NCI-H82 treated with DMSO at 0.1 percent for 48 hours (cell line): Measurements from ENCODE around the gene RALGPS1.
"Not testable (repeated sequence)": the region's sequence is repeated elsewhere in the genome, so short reads cannot be mapped to it uniquely, and the experiment has no call there.

Source experiments
- DNase-seq: peaks from one replicate; lab custom pipeline; 2025; ENCODE audit not compliant: unreplicated experiment; lab: John Stamatoyannopoulos, UW

RALGPS1 gene

GRCh38 chr9:127168756-127169574 lies 254.4 kb downstream of the RALGPS1 start:
- no peak for DNase-seq

DNA sequence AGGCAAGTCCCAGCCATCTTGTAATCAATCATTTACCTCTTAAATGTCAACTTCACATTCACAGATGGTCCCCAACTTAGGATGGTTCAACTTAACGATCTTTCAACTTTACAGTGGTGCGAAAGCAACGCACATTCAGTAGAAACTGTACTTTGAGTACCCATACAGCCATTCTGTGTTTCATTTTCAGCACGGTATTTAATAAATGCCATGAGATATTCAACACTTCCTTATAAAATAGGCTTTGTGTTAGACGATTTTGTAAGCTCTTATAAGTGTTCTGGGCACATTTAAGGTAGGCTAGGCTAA lies 254.9 kb downstream of the RALGPS1 start:
- DNase-seq, result no peak

GRCh38 chr9:127170103-127170502 lies 255.5 kb downstream of the RALGPS1 start:
- no peak for DNase-seq

GRCh38 chr9:127170652-127171051 lies 256.1 kb downstream of the RALGPS1 start:
- DNase-seq, result no peak

- DNase-seq, result not testable (repeated sequence)
Observed at GRCh38 chr9:127171348-127171747, 256.8 kb downstream of the RALGPS1 start.

DNA sequence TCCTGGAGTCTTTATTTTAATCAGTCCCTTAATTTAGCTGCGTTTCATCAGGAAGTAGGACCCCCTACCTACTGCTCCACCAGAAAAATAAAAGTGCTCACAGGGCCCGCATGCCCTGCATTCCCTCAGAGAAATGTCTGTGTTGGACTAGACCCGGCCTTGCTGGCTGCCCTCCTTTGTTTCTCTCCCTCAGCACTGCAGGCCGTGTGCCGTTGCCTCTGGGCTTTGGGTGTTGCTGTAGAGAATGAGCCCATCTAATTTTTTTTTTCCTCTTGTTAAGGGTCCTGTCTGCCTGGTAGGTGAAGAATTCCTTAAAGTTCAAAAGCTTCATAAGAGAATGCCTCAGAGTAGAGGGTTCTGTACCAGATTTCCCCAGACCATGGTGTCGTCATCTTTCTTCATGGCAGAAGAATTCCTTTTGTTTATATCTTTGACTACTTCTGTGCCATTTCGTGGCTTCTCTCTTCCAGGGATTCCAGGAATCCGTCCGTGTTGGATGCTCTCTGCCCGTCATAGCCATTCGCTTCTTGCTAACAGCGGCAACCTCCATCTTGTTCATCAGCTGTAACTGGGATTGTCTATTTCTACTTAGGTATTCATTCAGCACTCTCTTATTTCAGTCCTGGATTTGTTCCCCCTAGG lies 257.6 kb downstream of the RALGPS1 start:
- DNase-seq, result no peak

DNA sequence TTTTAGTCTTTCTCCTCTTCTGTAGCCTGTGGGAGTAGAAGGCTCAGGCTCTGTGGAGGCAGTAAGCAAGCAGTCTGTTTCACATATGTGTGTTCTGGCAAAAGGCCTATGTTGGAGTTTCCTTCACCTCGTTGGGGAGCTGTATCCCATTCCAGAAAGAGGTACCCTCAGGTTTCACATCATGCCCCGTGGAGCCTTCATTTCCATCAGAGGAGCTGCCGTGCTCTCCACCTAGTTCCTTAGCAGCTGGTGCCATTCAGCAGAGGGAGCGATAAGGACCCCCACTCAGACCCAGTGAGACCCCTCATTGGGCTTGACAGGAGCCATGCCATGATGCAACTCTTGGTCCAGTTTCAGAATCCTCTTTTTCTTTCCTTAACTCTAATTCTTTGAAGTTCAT lies 258.5 kb downstream of the RALGPS1 start:
- no peak for DNase-seq

GRCh38 chr9:127174386-127175318 lies 260.1 kb downstream of the RALGPS1 start:
- DNase-seq, result no peak

GRCh38 chr9:127175319-127175715 lies 260.7 kb downstream of the RALGPS1 start:
- no peak for DNase-seq

- DNase-seq, result no peak
Observed at GRCh38 chr9:127175764-127176163, 261.2 kb downstream of the RALGPS1 start.

DNA sequence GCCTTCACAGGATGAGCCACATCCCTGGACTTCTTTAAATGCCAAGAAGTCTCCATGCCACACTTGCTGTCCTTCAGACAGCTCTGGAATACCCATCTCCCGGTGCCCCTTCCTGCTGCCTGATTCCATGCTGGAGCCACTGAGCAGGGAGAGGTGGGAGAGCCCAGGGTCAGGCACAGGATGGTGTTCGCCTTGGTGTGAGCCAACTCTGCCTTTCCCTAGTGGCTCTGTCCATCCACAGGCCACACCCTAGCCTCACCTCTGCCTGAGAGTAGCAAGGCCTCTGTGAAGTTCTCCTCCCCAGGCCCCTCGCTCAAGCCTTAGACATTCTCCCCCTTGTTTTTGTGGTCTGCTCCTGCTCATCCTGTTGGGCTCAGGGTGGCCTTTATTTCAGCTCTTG lies 262.0 kb downstream of the RALGPS1 start:
- DNase-seq, result no peak

DNA sequence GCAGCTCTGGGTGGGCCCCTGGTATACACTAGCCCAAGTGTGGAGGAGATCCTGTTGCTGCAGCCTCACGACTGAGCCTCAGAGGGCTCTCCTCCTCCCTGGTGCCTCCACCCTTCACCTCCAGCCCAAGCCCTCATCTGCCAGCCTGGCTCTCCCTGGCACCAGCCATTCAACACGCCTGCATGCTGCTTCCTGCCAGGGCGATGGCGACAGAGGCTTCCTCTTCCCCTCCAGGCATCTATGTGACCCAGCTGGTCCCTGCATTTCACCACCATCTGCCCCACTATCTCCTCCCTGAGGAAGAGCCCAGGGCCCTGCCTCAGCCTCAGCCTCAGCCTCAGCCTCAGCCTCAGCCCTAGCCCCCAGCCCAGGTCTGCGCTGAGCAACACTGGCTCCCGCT lies 262.6 kb downstream of the RALGPS1 start:
- no peak for DNase-seq

DNA sequence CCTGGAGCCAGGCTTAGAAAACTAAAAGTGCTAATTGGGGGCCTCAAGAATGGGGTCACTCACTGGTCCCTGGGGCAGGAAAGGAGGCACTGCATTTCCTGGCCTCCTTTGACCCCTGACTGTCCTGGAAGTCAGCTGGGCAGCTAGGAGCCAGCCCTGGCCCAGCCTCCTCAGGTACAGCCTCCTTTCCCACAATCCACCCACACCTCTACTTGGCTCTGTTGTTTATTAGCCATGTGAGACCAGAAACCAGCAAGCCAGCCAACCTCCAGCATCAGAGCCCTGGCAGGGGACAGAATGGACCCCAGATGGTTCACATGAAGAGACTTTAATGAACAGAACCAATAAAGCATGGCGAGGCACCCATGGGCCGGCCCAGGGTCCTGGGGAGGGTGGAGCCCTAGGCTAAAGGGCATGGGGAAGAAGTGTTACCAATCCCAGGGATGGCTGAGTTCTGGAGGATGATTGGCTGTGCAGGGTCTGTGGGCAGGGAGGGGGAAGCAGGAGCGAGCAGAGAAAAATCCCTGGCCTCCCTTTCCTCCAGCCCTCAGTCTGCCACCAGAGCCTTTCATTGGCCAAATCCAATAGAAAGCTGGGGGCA lies 263.2 kb downstream of the RALGPS1 start:
- no peak for DNase-seq

GRCh38 chr9:127178686-127179632 lies 264.4 kb downstream of the RALGPS1 start:
- no peak for DNase-seq

- DNase-seq, result no peak
Observed at GRCh38 chr9:127179633-127180441, 265.3 kb downstream of the RALGPS1 start.

DNA sequence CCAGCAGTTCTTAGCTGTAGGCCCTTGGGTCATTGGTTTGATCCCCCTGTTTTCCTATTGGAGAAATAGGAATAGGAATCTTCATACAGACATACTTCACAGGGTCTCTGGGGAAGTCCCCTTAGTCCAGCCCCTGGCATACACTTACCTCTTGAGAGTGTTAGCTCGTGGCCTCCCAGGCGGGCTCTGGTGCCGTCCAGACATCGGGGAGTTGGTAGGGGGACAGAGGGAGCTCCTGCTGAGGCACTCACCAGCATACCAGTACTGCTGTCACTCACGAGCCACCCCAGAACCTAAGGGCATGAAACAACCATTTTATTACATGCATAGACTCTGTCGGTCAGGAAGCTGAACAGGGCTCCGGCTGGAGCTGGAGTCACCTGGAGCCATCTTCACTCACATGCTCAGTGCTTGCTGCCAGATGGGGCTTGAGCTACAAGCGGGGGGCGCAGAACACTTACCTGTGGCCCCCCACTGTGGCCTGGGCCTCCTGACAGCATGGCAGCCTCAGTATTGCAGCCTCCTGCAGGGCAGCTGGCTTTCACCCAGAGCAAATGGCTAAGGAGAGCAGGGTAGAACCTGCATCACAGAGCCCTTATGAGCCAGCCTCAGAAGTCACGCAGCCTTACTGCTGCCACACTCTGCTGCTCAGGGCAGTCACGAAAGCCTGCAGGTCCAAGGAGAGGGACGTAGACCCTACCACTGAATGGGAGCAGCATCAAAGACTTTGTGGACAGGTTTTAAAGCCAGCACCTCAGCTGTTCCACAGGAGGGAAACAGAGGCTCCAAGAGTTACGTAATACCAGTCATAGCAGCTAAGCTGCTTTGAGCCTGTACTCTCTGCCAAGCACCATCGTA lies 266.1 kb downstream of the RALGPS1 start:
- DNase-seq, result no peak

DNA sequence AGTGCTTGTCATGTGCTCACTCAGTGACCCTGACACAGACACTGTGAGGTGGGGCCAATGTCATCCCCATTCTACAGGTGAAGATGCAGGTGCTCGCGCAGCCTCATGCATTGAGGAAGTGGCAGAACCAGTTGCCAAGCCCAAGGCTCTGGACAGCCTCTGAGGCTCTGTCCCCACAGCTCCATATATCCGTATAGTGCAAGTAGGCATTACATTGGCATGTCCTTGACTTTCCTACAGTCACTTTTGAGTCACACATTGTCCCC lies 266.7 kb downstream of the RALGPS1 start:
- DNase-seq, result no peak

GRCh38 chr9:127181595-127182190 lies 267.1 kb downstream of the RALGPS1 start:
- DNase-seq, result no peak
